GM19043 (cell line): ENCODE data around the gene AGO4.
A peak's percentile ranks its signal among the peaks of the same experiment; 100 is the strongest.
"Not testable (repeated sequence)": the region's sequence is repeated elsewhere in the genome, so short reads cannot be mapped to it uniquely, and the experiment has no call there.

Experiments used
- ATAC-seq: cut with Tn5 transposase; IDR thresholded peaks from one replicate; pipeline ENCODE4 v1.9.1; 2021; ENCODE audit warnings: low read depth; ENCODE audit not compliant: unreplicated experiment

AGO4 gene

DNA sequence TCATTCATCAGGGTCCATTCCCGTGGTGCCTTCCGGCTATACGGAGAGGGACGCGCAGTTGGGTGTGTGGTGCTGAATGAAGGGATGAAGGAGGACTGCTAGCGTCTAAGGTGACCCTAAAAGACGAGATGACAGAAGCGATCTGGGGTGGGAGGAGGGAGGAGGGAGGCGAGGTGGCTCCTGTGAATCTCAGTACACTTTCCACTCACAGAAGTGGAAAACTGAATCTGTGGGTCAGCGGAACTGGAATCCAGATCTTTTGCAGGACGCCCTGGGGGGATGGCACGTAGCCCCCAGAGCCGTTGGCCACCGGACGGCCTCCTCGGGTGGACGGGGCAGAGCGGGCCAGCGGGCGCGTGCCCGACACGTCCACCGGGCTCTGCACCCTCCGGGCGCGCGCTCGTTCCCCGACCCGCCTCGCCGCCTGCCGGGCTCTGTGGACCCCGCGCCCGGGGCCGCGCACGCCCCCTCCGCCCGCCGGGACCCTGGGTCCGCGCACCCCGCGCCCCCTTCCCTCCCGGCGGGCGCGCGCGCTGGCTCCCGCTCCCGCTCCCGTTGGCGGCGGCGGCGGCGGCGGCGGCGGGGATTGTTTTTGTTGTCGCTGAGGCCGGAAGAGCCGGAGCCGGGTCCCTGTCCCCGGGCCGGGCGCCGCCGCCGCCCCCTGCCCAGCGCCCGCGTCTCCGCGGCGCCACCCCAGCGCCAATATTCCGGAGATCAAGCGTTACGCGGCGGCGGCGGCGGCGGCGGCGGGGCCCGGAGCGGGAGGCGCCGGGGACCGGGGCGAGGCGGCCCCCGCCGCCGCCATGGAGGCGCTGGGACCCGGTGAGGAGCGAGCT is at the start of gene AGO4:
Gene AGO4 (plus strand): TSS at position 403 of the 836 bp plus-strand sequence. CDS start 401 bp downstream, at position 804.
- no peak for ATAC-seq

DNA sequence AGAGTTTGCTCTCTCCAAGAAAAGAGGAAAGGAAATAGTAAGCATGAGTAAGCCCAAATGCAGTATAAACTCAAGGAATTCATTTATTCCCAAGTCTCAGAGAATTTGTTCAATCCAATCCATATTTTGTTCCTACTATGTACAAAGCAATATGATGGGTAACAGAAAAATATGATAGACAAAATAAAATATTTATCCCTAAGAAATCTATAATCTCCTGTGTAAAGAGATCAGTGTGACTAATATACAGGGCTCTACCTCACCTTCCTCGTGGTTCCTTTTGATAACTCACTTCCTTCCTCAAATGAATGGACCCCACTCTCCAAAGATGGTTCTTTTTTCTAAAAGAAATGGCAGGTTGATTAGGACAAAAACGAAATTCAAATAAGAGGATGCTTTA is 45.7 kb upstream of the AGO4 start:
- ATAC-seq = no peak

GRCh38 chr1:35763201-35763600 is 44.6 kb upstream of the AGO4 start:
- ATAC-seq = no peak

- ATAC-seq = no peak
These were observed 43.5 kb upstream of the AGO4 start for GRCh38 chr1:35764283-35764682.

GRCh38 chr1:35768350-35769187 is 39.2 kb upstream of the AGO4 start:
- ATAC-seq = no peak

DNA sequence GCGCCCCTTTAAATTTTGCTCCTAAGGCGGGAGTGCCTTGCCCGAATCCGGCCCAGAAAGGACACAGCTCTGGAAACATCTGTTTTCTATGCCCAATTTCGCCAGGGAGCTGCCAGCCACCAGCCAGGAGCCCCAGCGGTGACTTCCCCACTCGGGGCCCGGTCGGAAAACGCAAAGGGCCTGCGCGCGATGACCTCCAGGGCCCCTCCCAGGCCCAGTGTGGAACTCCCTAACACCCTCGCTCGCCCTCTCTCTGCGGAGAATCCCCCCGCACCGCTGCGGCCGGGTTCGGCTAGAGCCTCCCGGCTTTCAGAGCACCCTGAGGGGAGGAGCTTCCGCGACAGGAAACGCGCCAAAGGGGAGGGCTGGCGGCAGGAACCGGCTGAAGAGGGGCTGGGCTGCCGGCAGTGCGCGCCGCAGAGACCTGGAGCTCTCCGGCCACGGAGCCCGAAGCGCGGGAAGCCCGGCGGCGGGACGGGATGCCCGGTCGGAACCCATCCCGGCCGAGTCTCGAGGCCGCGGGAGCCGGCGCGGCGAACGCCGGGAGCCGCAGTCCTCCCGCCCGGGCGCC is 38.5 kb upstream of the AGO4 start:
- peak; percentile 80 for ATAC-seq

- ATAC-seq = no peak
These were observed 34.1 kb upstream of the AGO4 start for GRCh38 chr1:35773711-35774110.

GRCh38 chr1:35776172-35776571 is 31.6 kb upstream of the AGO4 start:
- ATAC-seq = not testable (repeated sequence)

DNA sequence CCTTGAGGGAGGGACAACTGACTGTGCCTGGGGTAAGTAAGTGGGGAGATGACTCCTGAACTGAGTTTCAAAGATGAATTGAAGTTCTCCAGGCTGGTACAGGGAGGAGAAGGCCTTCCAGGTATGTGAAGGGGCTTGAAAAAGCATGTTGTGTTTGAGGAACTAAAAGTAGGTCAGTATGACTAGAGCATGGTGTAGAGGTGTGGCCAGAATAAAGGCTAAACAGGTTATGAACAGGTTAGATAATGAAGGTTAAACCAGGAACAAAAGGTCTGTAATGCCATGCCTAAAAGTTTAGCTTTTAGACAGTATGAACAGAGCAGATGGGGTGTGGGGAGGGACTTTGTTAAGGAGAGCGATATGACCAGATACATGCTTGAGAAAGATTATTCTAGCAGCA is 30.7 kb upstream of the AGO4 start:
- no peak for ATAC-seq

- no peak for ATAC-seq
These were observed 24.7 kb upstream of the AGO4 start for GRCh38 chr1:35783055-35783583.

DNA sequence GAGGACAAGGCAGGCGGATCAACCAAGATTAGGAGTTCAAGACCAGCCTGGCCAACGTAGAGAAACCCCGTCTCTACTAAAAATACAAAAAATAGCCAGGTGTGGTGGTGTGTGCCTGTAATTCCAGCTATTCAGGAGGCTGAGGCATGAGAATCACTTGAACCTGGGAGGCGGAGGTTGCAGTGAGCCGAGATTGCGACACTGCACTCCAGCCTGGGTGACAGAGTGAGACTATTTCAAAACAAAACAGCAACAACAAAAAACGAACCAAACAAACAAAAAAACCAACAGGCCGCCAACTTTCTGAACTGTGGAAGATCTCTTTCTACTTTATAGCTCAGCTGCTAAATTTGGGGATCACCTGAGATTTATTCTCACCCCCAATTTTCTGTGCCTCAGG is 23.5 kb upstream of the AGO4 start:
- ATAC-seq = not testable (repeated sequence)

DNA sequence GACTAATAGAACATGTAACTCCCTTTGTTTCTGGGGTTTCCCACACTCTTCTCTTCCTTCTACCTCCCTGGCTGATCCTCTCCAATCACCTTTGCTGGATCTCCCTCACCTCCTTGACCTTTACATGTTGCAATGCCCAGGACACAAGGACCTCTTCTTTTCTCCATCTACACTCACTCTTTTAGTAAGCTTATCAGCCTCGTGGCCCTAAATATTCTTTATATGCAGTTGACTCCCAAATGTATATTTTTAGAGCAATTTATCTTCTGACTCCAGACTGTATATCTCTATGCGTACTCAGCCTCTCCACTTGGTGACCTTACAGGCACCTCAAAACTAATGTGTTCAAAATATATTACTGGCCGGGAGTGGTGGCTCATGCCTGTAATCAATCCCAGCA is 19.7 kb upstream of the AGO4 start:
- ATAC-seq = no peak

- no peak for ATAC-seq
These were observed 17.1 kb upstream of the AGO4 start for GRCh38 chr1:35790670-35791069.

DNA sequence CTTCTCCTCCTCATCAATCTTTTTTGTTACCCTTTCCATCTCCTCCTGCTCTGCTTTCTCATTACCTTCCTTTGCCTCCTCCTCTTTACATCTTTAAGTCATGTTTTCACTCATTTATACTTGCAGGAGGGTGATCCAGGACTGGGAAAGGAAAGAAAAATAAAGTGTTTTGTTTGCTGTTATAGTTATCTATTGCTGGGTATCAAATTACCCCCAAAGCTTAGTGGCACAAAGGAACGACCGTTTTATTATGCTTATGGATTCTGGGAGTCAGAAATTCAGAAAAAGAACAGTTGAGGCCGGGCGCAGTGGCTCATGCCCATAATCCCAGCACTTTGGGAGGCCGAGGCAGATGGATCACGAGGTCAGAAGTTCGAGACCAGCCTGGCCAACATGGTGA is 12.5 kb upstream of the AGO4 start:
- ATAC-seq = no peak

GRCh38 chr1:35797380-35797779 is 10.4 kb upstream of the AGO4 start:
- ATAC-seq = no peak

DNA sequence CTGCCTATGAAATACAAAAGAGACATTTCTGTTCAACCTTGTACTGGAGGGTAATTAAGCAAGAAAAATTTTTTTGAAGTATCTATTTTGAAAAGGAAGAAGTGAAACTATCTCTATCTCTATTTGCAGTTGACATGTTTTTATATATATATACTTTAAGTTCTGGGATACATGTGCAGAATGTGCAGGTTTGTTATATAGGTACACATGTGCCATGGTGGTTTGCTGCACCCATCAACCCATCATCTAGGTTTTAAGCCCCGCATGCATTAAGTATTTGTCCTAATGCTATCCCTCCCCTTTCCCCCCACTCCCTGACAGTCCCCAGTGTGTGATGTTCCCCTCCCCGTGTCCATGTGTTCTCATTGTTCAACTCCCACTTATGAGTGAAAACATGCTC is 9.8 kb upstream of the AGO4 start:
- ATAC-seq = not testable (repeated sequence)

GRCh38 chr1:35800167-35800887 is 7.5 kb upstream of the AGO4 start:
- ATAC-seq = not testable (repeated sequence)

- no peak for ATAC-seq
These were observed 766 bp downstream of the AGO4 start for GRCh38 chr1:35808450-35809113.

GRCh38 chr1:35809114-35810095 is 1.6 kb downstream of the AGO4 start:
- ATAC-seq = no peak
